Loucy (cell line): ENCODE measurements around the gene CACNA2D1.

Experiments used
- EZH2phosphoT487 ChIP-seq: fragments of 200-600 bp; IDR thresholded peaks from 2 replicates; pipeline ENCODE4 v1.6.1; 2018; ENCODE audit warnings: antibody characterized with exemption, mild to moderate bottlenecking, moderate library complexity, borderline replicate concordance
- TF ChIP-seq, protein P1 (sequence below): fragments of 200-600 bp; sonication (generic); conservative IDR thresholded peaks from 2 replicates; pipeline ENCODE4 v1.5.1; 2014; ENCODE audit warnings: mild to moderate bottlenecking, antibody characterized with exemption, low read length

GRCh38 chr7:82376739-82377138, 66.8 kb downstream of the CACNA2D1 start:
- TF ChIP-seq, protein P1, sequence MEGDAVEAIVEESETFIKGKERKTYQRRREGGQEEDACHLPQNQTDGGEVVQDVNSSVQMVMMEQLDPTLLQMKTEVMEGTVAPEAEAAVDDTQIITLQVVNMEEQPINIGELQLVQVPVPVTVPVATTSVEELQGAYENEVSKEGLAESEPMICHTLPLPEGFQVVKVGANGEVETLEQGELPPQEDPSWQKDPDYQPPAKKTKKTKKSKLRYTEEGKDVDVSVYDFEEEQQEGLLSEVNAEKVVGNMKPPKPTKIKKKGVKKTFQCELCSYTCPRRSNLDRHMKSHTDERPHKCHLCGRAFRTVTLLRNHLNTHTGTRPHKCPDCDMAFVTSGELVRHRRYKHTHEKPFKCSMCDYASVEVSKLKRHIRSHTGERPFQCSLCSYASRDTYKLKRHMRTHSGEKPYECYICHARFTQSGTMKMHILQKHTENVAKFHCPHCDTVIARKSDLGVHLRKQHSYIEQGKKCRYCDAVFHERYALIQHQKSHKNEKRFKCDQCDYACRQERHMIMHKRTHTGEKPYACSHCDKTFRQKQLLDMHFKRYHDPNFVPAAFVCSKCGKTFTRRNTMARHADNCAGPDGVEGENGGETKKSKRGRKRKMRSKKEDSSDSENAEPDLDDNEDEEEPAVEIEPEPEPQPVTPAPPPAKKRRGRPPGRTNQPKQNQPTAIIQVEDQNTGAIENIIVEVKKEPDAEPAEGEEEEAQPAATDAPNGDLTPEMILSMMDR: no peak
- TF ChIP-seq EZH2phosphoT487: no peak
